Measurements from ENCODE around the gene RAPGEF1.

- no peak for TF ChIP-seq CTCF (IDR thresholded peaks at IDR 0.05)
- no peak for TF ChIP-seq POLR2A (IDR thresholded peaks at IDR 0.05)
Measured at GRCh38 chr9:131629226-131629500, 110.7 kb downstream of the RAPGEF1 start.

Measured in ovary (tissue), 3 donors.